ENCODE data around the gene USP47. TPM values are rescaled to one million over a fixed set of nuclear protein-coding genes. Genes with fewer than 3 reads are reported as not detected.

The USP47 gene
- total RNA-seq, 4 donors from 2014 or later: 61.0 to 83.3 (median 72.8) TPM

- ATAC-seq (ENCODE audit: low FRiP score) (no peak), DNase-seq (ENCODE audit: low spot score) (no peak)
- no peak for TF ChIP-seq CTCF (IDR thresholded peaks at IDR 0.05)
Measured at GRCh38 chr11:11942668-11943067, 100.9 kb downstream of the USP47 start.

GRCh38 chr11:11944444-11944843, 102.7 kb downstream of the USP47 start:
- ATAC-seq (ENCODE audit: low FRiP score) (no peak), DNase-seq (ENCODE audit: low spot score) (no peak)
- TF ChIP-seq CTCF (IDR thresholded peaks at IDR 0.05): no peak

GRCh38 chr11:11946180-11946579, 104.4 kb downstream of the USP47 start:
- ATAC-seq (ENCODE audit: low FRiP score) (no peak), DNase-seq (ENCODE audit: low spot score) (no peak)
- no peak for TF ChIP-seq CTCF (IDR thresholded peaks at IDR 0.05)

- ATAC-seq (ENCODE audit: low FRiP score) (no peak), DNase-seq (ENCODE audit: low spot score) (no peak)
- TF ChIP-seq CTCF (IDR thresholded peaks at IDR 0.05): no peak
Measured at GRCh38 chr11:11946878-11947277, 105.1 kb downstream of the USP47 start.

GRCh38 chr11:11947825-11948224, 106.1 kb downstream of the USP47 start:
- no peak for TF ChIP-seq CTCF (IDR thresholded peaks at IDR 0.05)
- ATAC-seq (ENCODE audit: low FRiP score): no peak
- no peak for DNase-seq (ENCODE audit: low spot score)

- no peak for TF ChIP-seq CTCF (IDR thresholded peaks at IDR 0.05)
- ATAC-seq (ENCODE audit: low FRiP score) (no peak), DNase-seq (ENCODE audit: low spot score) (no peak)
Measured at GRCh38 chr11:11948242-11948947, 106.6 kb downstream of the USP47 start.

GRCh38 chr11:11949482-11949881, 107.7 kb downstream of the USP47 start:
- no peak for TF ChIP-seq CTCF (IDR thresholded peaks at IDR 0.05)
- no peak for ATAC-seq (ENCODE audit: low FRiP score)

More at GRCh38 chr11:11949482-11949881, 107.7 kb downstream of the USP47 start:
- no peak for DNase-seq (ENCODE audit: low spot score)

Data from omental fat pad (tissue), 4 donors.